K562 (cell line): Measurements from ENCODE around the gene CENPX. TPM values are rescaled to one million over a fixed set of nuclear protein-coding genes. Genes with fewer than 3 reads are reported as not detected.

Source experiments
- BRD4 ChIP-seq: fragments of 200-600 bp; sonication (generic); IDR thresholded peaks from 2 replicates; pipeline ENCODE4 v1.6.1; 2017; ENCODE audit warnings: inconsistent platforms
- CBX3 ChIP-seq, 2 experiments: IDR thresholded peaks; 1 replicate in 1 of 2; 2 replicates in 1 of 2; pipeline ENCODE4 v1.6.1; 2012; ENCODE audit warnings: inconsistent platforms in 2 of 2, low read length in 2 of 2, borderline replicate concordance in 1 of 2, control low read depth in 1 of 2
- CHAMP1 ChIP-seq: fragments of 450-650 bp; IDR thresholded peaks from 2 replicates; pipeline ENCODE4 v1.6.1; 2016; ENCODE audit warnings: mild to moderate bottlenecking
- CHD1 ChIP-seq: fragments of 200-600 bp; sonication (generic); IDR thresholded peaks from one replicate; pipeline ENCODE4 v1.6.1; 2012; ENCODE audit warnings: mild to moderate bottlenecking, moderate library complexity, low read length, inconsistent platforms
- CREM ChIP-seq: IDR thresholded peaks from 2 replicates; pipeline ENCODE4 v1.6.1; 2014; ENCODE audit warnings: antibody characterized with exemption, low read depth
- GABPA ChIP-seq: fragments of 200-800 bp; sonication (Bioruptor generic); conservative IDR thresholded peaks from 2 replicates; pipeline ENCODE4 v1.6.1; 2016; ENCODE audit warnings: low read depth, missing genetic modification characterization, missing compliant biosample characterization
- L3MBTL2 ChIP-seq: fragments of 450-650 bp; IDR thresholded peaks from 2 replicates; pipeline ENCODE4 v1.6.1; 2016; ENCODE audit warnings: mild to moderate bottlenecking, moderate library complexity
- LARP7 ChIP-seq: fragments of 450-650 bp; IDR thresholded peaks from 2 replicates; pipeline ENCODE4 v1.6.1; 2016
- MEF2D ChIP-seq: conservative IDR thresholded peaks from 2 replicates; pipeline ENCODE4 v1.6.1; 2016; ENCODE audit warnings: low read depth, missing genetic modification characterization, missing compliant biosample characterization
- PML ChIP-seq: IDR thresholded peaks from 2 replicates; pipeline ENCODE4 v1.6.1; 2012; ENCODE audit warnings: low read length, inconsistent platforms
- RBM22 ChIP-seq: fragments of 200-400 bp; formaldehyde crosslinking; IDR thresholded peaks from 2 replicates; pipeline ENCODE4 v1.6.1; 2018; ENCODE audit warnings: low read length, low read depth; ENCODE audit not compliant: poor library complexity, severe bottlenecking
- SNAPC5 ChIP-seq: fragments of 250-450 bp; sonication (Bioruptor Pico); IDR thresholded peaks from 2 replicates; pipeline ENCODE4 v1.8.0; 2021; ENCODE audit warnings: moderate library complexity, mild to moderate bottlenecking, inconsistent platforms
- SUPT5H ChIP-seq: fragments of 450-650 bp; IDR thresholded peaks from 2 replicates; pipeline ENCODE4 v1.6.1; 2016
- TARDBP ChIP-seq: fragments of 450-650 bp; IDR thresholded peaks from 2 replicates; pipeline ENCODE4 v1.6.1; 2016
- U2AF1 ChIP-seq: fragments of 200-400 bp; formaldehyde crosslinking; optimal IDR thresholded peaks from 2 replicates; pipeline ENCODE3; 2017; ENCODE audit warnings: mild to moderate bottlenecking, low read depth, low read length, moderate library complexity
- ZBTB26 ChIP-seq: fragments of 450-650 bp; formaldehyde crosslinking; IDR thresholded peaks from 2 replicates; pipeline ENCODE4 v1.4.0; 2022; ENCODE audit warnings: missing genetic modification characterization
- ZFP91 ChIP-seq: sonication (generic); formaldehyde crosslinking; IDR thresholded peaks from 2 replicates; pipeline ENCODE4 v1.8.0; 2022; ENCODE audit warnings: mild to moderate bottlenecking, missing genetic modification reagents
- ZNF175 ChIP-seq: fragments of 200-800 bp; sonication (Bioruptor generic); IDR thresholded peaks from 2 replicates; pipeline ENCODE4 v1.6.1; 2016; ENCODE audit warnings: low read depth, mild to moderate bottlenecking, missing genetic modification characterization, missing compliant biosample characterization
- ZNF518B ChIP-seq: fragments of 250-450 bp; sonication (Bioruptor Pico); IDR thresholded peaks from 2 replicates; pipeline ENCODE4 v1.5.0; 2021; ENCODE audit warnings: mild to moderate bottlenecking, moderate library complexity
- polyA plus RNA-seq, 8 experiments: library from polyadenylated mRNA; depleted of rRNA in 4 of 8; stranded (reverse) in 5 of 8; unstranded in 3 of 8; fragments of >200 nt; fragmentation: Nextera tagmentation in 2 of 8; fragmentation: Illumina TruSeq in 1 of 8; extraction: Ambion mirVana in 2 of 8; extraction: Trizol in 1 of 8; gene quantifications; 2 replicates each; pipeline versions ENCODE4 v1.2.1 to v1.2.3, GENCODE V29; 2011 to 2014; ENCODE audit warnings: inconsistent platforms in 1 of 8, missing spikeins in 1 of 8
- total RNA-seq, 7 experiments: library from RNA; depleted of rRNA in 6 of 7; stranded (reverse); fragments of >200 nt in 6 of 7; fragmentation: Illumina TruSeq in 2 of 7; extraction: Trizol in 2 of 7; gene quantifications; 2 replicates each; pipeline versions ENCODE4 v1.2.1 to v1.2.3, GENCODE V29; 2011 to 2021; ENCODE audit warnings: low replicate concordance in 1 of 7
- TF ChIP-seq, protein P1 (sequence below): fragments of 250-450 bp; sonication (Bioruptor Pico); IDR thresholded peaks from 2 replicates; pipeline ENCODE4 v1.8.0; 2021; ENCODE audit warnings: borderline replicate concordance, mild to moderate bottlenecking, moderate library complexity; ENCODE audit not compliant: poor library complexity, severe bottlenecking

Gene CENPX
- total and polyA plus RNA-seq, 9 of the 15 experiments (the other 6 are each of a cell fraction or from before 2014, with no cell fraction given) = 32.7 to 352 (median 127) TPM

- TF ChIP-seq, protein P1, sequence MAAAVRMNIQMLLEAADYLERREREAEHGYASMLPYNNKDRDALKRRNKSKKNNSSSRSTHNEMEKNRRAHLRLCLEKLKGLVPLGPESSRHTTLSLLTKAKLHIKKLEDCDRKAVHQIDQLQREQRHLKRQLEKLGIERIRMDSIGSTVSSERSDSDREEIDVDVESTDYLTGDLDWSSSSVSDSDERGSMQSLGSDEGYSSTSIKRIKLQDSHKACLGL (CRISPR knock-in tag) = peak; percentile 10
- TF ChIP-seq GABPA (tag) (peak; percentile 89), TARDBP (no peak), U2AF1 (no peak), ZBTB26 (CRISPR knock-in tag) (no peak), RBM22 (no peak), LARP7 (no peak; the same call in 1 of the 2 replicates), MEF2D (no peak), CHAMP1 (no peak), ZFP91 (CRISPR knock-in tag) (no peak), CHD1 (no peak), ZNF518B (CRISPR knock-in tag) (no peak), BRD4 (no peak), L3MBTL2 (no peak), PML (no peak), ZNF175 (CRISPR knock-in tag) (no peak), CBX3 (IDR thresholded peaks at IDR 0.05; ENCODE audit: borderline replicate concordance in 1 of 2, low read length in 2 of 2) (no peak), CREM (no peak), SUPT5H (peak; percentile 64), SNAPC5 (CRISPR knock-in tag) (no peak)
Measured at GRCh38 chr17:82022310-82022980, at the start of gene CENPX (continued).
